SU-DHL-6 (cell line): ENCODE measurements around the gene CABP7.

Experiments used
- CTCF ChIP-seq: fragments of 200-600 bp; sonication (generic); IDR thresholded peaks from one replicate; pipeline ENCODE4 v1.5.1; 2017; ENCODE audit warnings: antibody characterized with exemption, mild to moderate bottlenecking, low read length, moderate library complexity; ENCODE audit not compliant: insufficient read depth, poor library complexity, severe bottlenecking
- EZH2phosphoT487 ChIP-seq: fragments of 200-600 bp; sonication (generic), shearing (Covaris generic); conservative IDR thresholded peaks from 2 replicates; pipeline ENCODE4 v1.6.1; 2018; ENCODE audit warnings: mild to moderate bottlenecking, antibody characterized with exemption, low read length, moderate library complexity, mixed read lengths

GRCh38 chr22:29718949-29719898 is 579 bp upstream of the CABP7 start:
- no peak for TF ChIP-seq CTCF
- no peak for TF ChIP-seq EZH2phosphoT487
